Nephron progenitor cell (in vitro differentiated cells): Measurements from ENCODE around the gene ARHGAP8.

Source experiments
- DNase-seq: peaks from one replicate; pipeline ENCODE4 v3.0.0; 2021
- H3K27ac Mint-ChIP-seq: 2 replicates; pipeline ENCODE4 v1.8.0; 2021; ENCODE audit warnings: mild to moderate bottlenecking, moderate library complexity, mixed read lengths
- H3K27me3 Mint-ChIP-seq: 2 replicates; pipeline ENCODE4 v1.8.0; 2021; ENCODE audit warnings: mild to moderate bottlenecking, low read depth, mixed read lengths; ENCODE audit not compliant: poor library complexity
- H3K36me3 Mint-ChIP-seq: 2 replicates; pipeline ENCODE4 v1.8.0; 2021; ENCODE audit warnings: low read depth, mixed read lengths
- H3K4me1 Mint-ChIP-seq: 2 replicates; pipeline ENCODE4 v1.8.0; 2021; ENCODE audit warnings: mixed read lengths
- H3K4me3 Mint-ChIP-seq: 2 replicates; pipeline ENCODE4 v1.8.0; 2021; ENCODE audit warnings: mild to moderate bottlenecking, moderate library complexity, mixed read lengths
- H3K9me3 Mint-ChIP-seq: 2 replicates; pipeline ENCODE4 v1.8.0; 2021; ENCODE audit warnings: mild to moderate bottlenecking, moderate library complexity, mixed read lengths
- CTCF ChIP-seq: fragments of 200-600 bp; sonication (generic); IDR thresholded peaks from 2 replicates; pipeline ENCODE4 v1.5.0; 2021; ENCODE audit warnings: antibody characterized with exemption

The ARHGAP8 gene

GRCh38 chr22:44721213-44721612 lies 31.2 kb upstream of the ARHGAP8 start:
- TF ChIP-seq CTCF: no peak
- Mint-ChIP-seq H3K27ac (peak overlapping the region; percentile 77), H3K4me1 (peaks cover 36% of the 10 kb centered on the region), H3K27me3 (peaks cover 4% of the 10 kb centered on the region), H3K36me3 (no peaks in the 10 kb centered on the region), H3K9me3 (no peaks in the 10 kb centered on the region), H3K4me3 (no peak overlapping the region)
- no peak for DNase-seq

GRCh38 chr22:44722611-44723010 lies 29.8 kb upstream of the ARHGAP8 start:
- Mint-ChIP-seq H3K36me3 (no peaks in the 10 kb centered on the region), H3K4me1 (peaks cover 36% of the 10 kb centered on the region), H3K27me3 (peaks cover 4% of the 10 kb centered on the region), H3K27ac (no peak overlapping the region), H3K4me3 (no peak overlapping the region), H3K9me3 (no peaks in the 10 kb centered on the region)
- no peak for TF ChIP-seq CTCF
- DNase-seq: no peak

GRCh38 chr22:44723801-44724200 lies 28.6 kb upstream of the ARHGAP8 start:
- Mint-ChIP-seq H3K36me3 (no peaks in the 10 kb centered on the region), H3K27me3 (peaks cover 4% of the 10 kb centered on the region), H3K4me1 (peaks cover 36% of the 10 kb centered on the region), H3K4me3 (no peak overlapping the region), H3K9me3 (no peaks in the 10 kb centered on the region), H3K27ac (no peak overlapping the region)
- TF ChIP-seq CTCF: no peak
- DNase-seq: no peak

- no peaks in the 10 kb centered on the region for H3K36me3 Mint-ChIP-seq
- H3K9me3 Mint-ChIP-seq: no peaks in the 10 kb centered on the region
- H3K4me1 Mint-ChIP-seq: peaks cover 40% of the 10 kb centered on the region
- no peak for DNase-seq
- no peak for TF ChIP-seq CTCF
- H3K27me3 Mint-ChIP-seq: peaks cover 4% of the 10 kb centered on the region
- H3K4me3 Mint-ChIP-seq: no peak overlapping the region
- peak overlapping the region; percentile 82 for H3K27ac Mint-ChIP-seq
These were observed 28.0 kb upstream of the ARHGAP8 start for GRCh38 chr22:44724416-44724815.

GRCh38 chr22:44724859-44725258 lies 27.5 kb upstream of the ARHGAP8 start:
- H3K36me3 Mint-ChIP-seq: no peaks in the 10 kb centered on the region
- no peak for TF ChIP-seq CTCF
- H3K4me3 Mint-ChIP-seq: no peak overlapping the region
- peaks cover 4% of the 10 kb centered on the region for H3K27me3 Mint-ChIP-seq
- H3K27ac Mint-ChIP-seq: no peak overlapping the region
- peaks cover 40% of the 10 kb centered on the region for H3K4me1 Mint-ChIP-seq
- DNase-seq: no peak
- H3K9me3 Mint-ChIP-seq: no peaks in the 10 kb centered on the region

- Mint-ChIP-seq H3K4me3 (no peak overlapping the region), H3K36me3 (no peaks in the 10 kb centered on the region), H3K4me1 (peaks cover 35% of the 10 kb centered on the region), H3K27ac (no peak overlapping the region), H3K9me3 (no peaks in the 10 kb centered on the region), H3K27me3 (no peaks in the 10 kb centered on the region)
- TF ChIP-seq CTCF: no peak
- DNase-seq: no peak
These were observed 25.9 kb upstream of the ARHGAP8 start for GRCh38 chr22:44726439-44726838.
